HepG2 (cell line): ENCODE results near the gene ZNF491. TPM values are rescaled to one million over a fixed set of nuclear protein-coding genes. Genes with fewer than 3 reads are reported as not detected.
A peak's percentile ranks its signal among the peaks of the same experiment; 100 is the strongest.

ENCODE experiments used
- CREM ChIP-seq, 2 experiments: sonication (generic) in 1 of 2; formaldehyde crosslinking in 1 of 2; IDR thresholded peaks; 2 replicates each; pipeline versions ENCODE4 v1.4.0 to v1.6.1; 2016 to 2020; ENCODE audit warnings: antibody characterized with exemption in 1 of 2, mild to moderate bottlenecking in 1 of 2, missing genetic modification reagents in 1 of 2
- FOSL1 ChIP-seq: sonication (generic); formaldehyde crosslinking; IDR thresholded peaks from 2 replicates; pipeline ENCODE4 v1.9.0; 2021; ENCODE audit warnings: missing genetic modification reagents, borderline replicate concordance
- GLI4 ChIP-seq: sonication (generic); formaldehyde crosslinking; IDR thresholded peaks from 2 replicates; pipeline ENCODE4 v1.5.1; 2020; ENCODE audit warnings: missing genetic modification reagents, mild to moderate bottlenecking, moderate library complexity, borderline replicate concordance
- HNRNPK ChIP-seq: fragments of 200-400 bp; formaldehyde crosslinking; IDR thresholded peaks from 2 replicates; pipeline ENCODE4 v1.6.1; 2018; ENCODE audit warnings: low read length, low read depth, moderate library complexity, mild to moderate bottlenecking; ENCODE audit not compliant: poor library complexity, severe bottlenecking
- ISX ChIP-seq: sonication (generic); formaldehyde crosslinking; conservative IDR thresholded peaks from 2 replicates; pipeline ENCODE4 v1.5.0; 2020; ENCODE audit warnings: missing genetic modification reagents
- POLR2AphosphoS5 ChIP-seq: IDR thresholded peaks from 2 replicates; pipeline ENCODE4 v1.6.1; 2012; ENCODE audit warnings: low read depth, low read length
- SP1 ChIP-seq, 2 experiments: fragments of 450-650 bp in 1 of 2; sonication (generic) in 1 of 2; formaldehyde crosslinking in 1 of 2; IDR thresholded peaks; 2 replicates each; pipeline versions ENCODE4 v1.4.0 to v1.6.1; 2016 to 2020; ENCODE audit warnings: missing genetic modification reagents in 1 of 2
- SYNCRIP ChIP-seq: fragments of 200-400 bp; formaldehyde crosslinking; IDR thresholded peaks from 2 replicates; pipeline ENCODE4 v1.6.1; 2018; ENCODE audit warnings: mild to moderate bottlenecking, low read depth, low read length; ENCODE audit not compliant: insufficient read depth
- ZBTB7B ChIP-seq: sonication (generic); formaldehyde crosslinking; IDR thresholded peaks from 2 replicates; pipeline ENCODE4 v1.4.0; 2020; ENCODE audit warnings: missing genetic modification reagents
- ZFP62 ChIP-seq: sonication (generic); formaldehyde crosslinking; IDR thresholded peaks from 2 replicates; pipeline ENCODE4 v1.4.0; 2020; ENCODE audit warnings: missing genetic modification reagents
- ZNF24 ChIP-seq: fragments of 450-650 bp; IDR thresholded peaks from 2 replicates; pipeline ENCODE4 v1.6.1; 2017; ENCODE audit warnings: antibody characterized with exemption, mild to moderate bottlenecking
- ZNF318 ChIP-seq: sonication (generic); formaldehyde crosslinking; IDR thresholded peaks from 2 replicates; pipeline ENCODE4 v1.4.0; 2020; ENCODE audit warnings: mild to moderate bottlenecking, missing genetic modification reagents
- ZNF496 ChIP-seq: sonication (generic); formaldehyde crosslinking; IDR thresholded peaks from 2 replicates; pipeline ENCODE4 v1.8.1; 2023; ENCODE audit warnings: mild to moderate bottlenecking, moderate library complexity, missing genetic modification reagents; ENCODE audit not compliant: insufficient replicate concordance
- ZNF530 ChIP-seq: sonication (generic); formaldehyde crosslinking; IDR thresholded peaks from 2 replicates; pipeline ENCODE4 v1.5.0; 2020; ENCODE audit warnings: low read depth, mild to moderate bottlenecking, missing genetic modification reagents
- ZNF546 ChIP-seq: sonication (generic); formaldehyde crosslinking; conservative IDR thresholded peaks from 2 replicates; pipeline ENCODE4 v1.8.1; 2023; ENCODE audit warnings: mild to moderate bottlenecking, missing genetic modification reagents
- ZNF607 ChIP-seq: sonication (generic); formaldehyde crosslinking; IDR thresholded peaks from 2 replicates; pipeline ENCODE4 v1.5.1; 2020; ENCODE audit warnings: missing genetic modification reagents, mild to moderate bottlenecking, borderline replicate concordance
- ZSCAN29 ChIP-seq: sonication (generic); formaldehyde crosslinking; conservative IDR thresholded peaks from 2 replicates; pipeline ENCODE4 v1.4.0; 2020; ENCODE audit warnings: mild to moderate bottlenecking, missing genetic modification reagents
- ZSCAN5A ChIP-seq: sonication (generic); formaldehyde crosslinking; IDR thresholded peaks from 2 replicates; pipeline ENCODE4 v1.8.0; 2022; ENCODE audit warnings: mild to moderate bottlenecking, missing genetic modification reagents, borderline replicate concordance
- polyA plus RNA-seq, 8 experiments: library from polyadenylated mRNA; depleted of rRNA in 3 of 8; stranded (reverse) in 7 of 8; unstranded in 1 of 8; fragments of >200 nt; fragmentation: Illumina TruSeq in 4 of 8; extraction: Trizol in 4 of 8; gene quantifications; 2 replicates each; pipeline versions ENCODE4 v1.2.1 to v1.2.3, GENCODE V29; 2011 to 2016; ENCODE audit warnings: low read depth in 4 of 8, missing spikeins in 1 of 8, mixed read lengths in 1 of 8; ENCODE audit not compliant: insufficient read depth in 1 of 8
- total RNA-seq, 5 experiments: library from RNA; depleted of rRNA; stranded (reverse); fragments of >200 nt; fragmentation: Illumina TruSeq; extraction: Trizol; gene quantifications; 2 replicates each; pipeline ENCODE4 v1.2.3, GENCODE V29; 2016; ENCODE audit warnings: low read depth in 1 of 5

The ZNF491 gene
- total and polyA plus RNA-seq, 2 of the 13 experiments (the other 11 are each of a cell fraction or from before 2014, with no cell fraction given), result 0.57 to 2.2 TPM

DNA sequence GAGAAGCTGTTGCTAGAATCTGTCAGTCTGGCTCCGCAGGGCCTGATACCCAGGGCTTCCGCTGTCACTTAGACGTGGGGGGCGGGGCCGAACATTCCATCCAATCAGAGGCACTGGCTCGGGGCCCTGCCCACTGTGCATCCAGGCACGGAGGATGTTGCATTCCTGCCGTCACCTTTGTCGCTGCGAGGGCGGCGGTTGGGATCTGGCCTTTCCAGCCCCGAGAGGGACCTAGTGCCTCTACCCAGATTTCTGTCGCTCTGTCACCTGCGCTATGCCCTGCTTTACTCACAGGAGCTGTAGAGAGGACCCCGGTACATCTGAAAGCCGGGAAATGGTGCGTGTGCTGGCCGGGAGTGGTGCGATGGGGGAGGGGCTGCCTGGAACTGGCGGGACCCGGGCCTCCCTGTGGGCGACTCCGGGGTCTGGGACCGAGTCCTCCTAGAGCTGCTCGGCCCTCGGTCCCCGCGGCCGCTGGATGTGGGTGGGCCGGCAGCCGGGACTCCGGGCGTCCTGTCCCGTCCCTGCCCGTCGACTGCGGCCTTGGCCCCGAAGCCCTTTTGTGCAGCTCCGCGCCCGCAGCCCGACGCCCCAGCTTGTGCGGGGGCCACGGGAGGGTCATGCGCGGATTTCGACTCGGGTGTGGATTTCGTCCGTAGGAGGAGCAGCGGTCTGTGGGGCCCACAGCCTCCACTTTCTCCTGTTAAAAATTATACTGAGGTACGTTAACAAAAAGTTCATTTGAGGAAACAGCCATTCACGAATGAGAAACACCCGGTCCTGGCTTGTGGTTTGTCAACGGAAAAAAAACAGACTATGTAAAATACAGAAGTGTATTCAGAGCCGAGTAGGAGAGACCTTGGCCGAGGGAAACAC is 50.5 kb downstream of the ZNF491 start, which contains the start of gene ZNF439 (continued):
- TF ChIP-seq FOSL1 (CRISPR knock-in tag), result no peak
- TF ChIP-seq ZNF607, result peak; percentile 88
- TF ChIP-seq HNRNPK, result no peak
- TF ChIP-seq SP1 (IDR thresholded peaks at IDR 0.05), result no peak
- peak; percentile 85 for TF ChIP-seq SP1 (CRISPR knock-in tag; IDR thresholded peaks at IDR 0.05)
- no peak for TF ChIP-seq ISX
- no peak for TF ChIP-seq ZNF24
- TF ChIP-seq ZSCAN29, result no peak
- no peak for TF ChIP-seq ZNF546 (CRISPR knock-in tag)
- 0 out of 2 replicates have a peak, but pooled peaks have one; percentile 47 for TF ChIP-seq ZBTB7B
- TF ChIP-seq ZNF318 (CRISPR knock-in tag), result no peak
- no peak for TF ChIP-seq SYNCRIP
- TF ChIP-seq ZNF496 (CRISPR knock-in tag), result no peak
- no peak for TF ChIP-seq ZFP62
- 0 out of 2 replicates have a peak, but pooled peaks have one; percentile 41 for TF ChIP-seq ZSCAN5A (CRISPR knock-in tag)
- no peak for TF ChIP-seq ZNF530 (CRISPR knock-in tag)
- TF ChIP-seq POLR2AphosphoS5, result peak; percentile 73
- no peak for TF ChIP-seq GLI4
- TF ChIP-seq CREM (IDR thresholded peaks at IDR 0.05), result no peak
- no peak for TF ChIP-seq CREM (CRISPR knock-in tag; IDR thresholded peaks at IDR 0.05)
